Calu3 (cell line): ENCODE data around the gene ELMO1. TPM values are rescaled to one million over a fixed set of nuclear protein-coding genes. Genes with fewer than 3 reads are reported as not detected.

Experiments used
- BruUV-seq: library from RNA; stranded (reverse); fragments of 400-500 nt; replicated peaks from 2 replicates; lab custom pipeline; 2021; lab: Mats Ljungman, UMichigan
- CTCF ChIA-PET: fragments of 300-600 bp; sonication (Branson Sonifier 250); formaldehyde crosslinking; loops from one replicate; lab custom pipeline; 2022; ENCODE audit warnings: antibody characterized with exemption; lab: Charles Lee
- DNase-seq: peaks from one replicate; pipeline ENCODE4 v3.0.0; 2022
- H3K27ac Mint-ChIP-seq: one replicate; pipeline ENCODE4 v1.8.0; 2022; ENCODE audit warnings: mixed read lengths; ENCODE audit not compliant: unreplicated experiment
- H3K27me3 Mint-ChIP-seq: one replicate; pipeline ENCODE4 v1.8.0; 2022; ENCODE audit warnings: mixed read lengths; ENCODE audit not compliant: unreplicated experiment
- H3K36me3 Mint-ChIP-seq: one replicate; pipeline ENCODE4 v1.8.0; 2022; ENCODE audit warnings: mild to moderate bottlenecking, moderate library complexity, mixed read lengths; ENCODE audit not compliant: insufficient read depth, unreplicated experiment
- H3K4me1 Mint-ChIP-seq: one replicate; pipeline ENCODE4 v1.8.0; 2022; ENCODE audit warnings: mild to moderate bottlenecking, low read depth, mixed read lengths; ENCODE audit not compliant: unreplicated experiment
- H3K4me3 Mint-ChIP-seq: one replicate; pipeline ENCODE4 v1.8.0; 2022; ENCODE audit warnings: mild to moderate bottlenecking, low read depth, moderate library complexity, mixed read lengths; ENCODE audit not compliant: unreplicated experiment
- H3K9me3 Mint-ChIP-seq: one replicate; pipeline ENCODE4 v1.8.0; 2022; ENCODE audit warnings: low read depth, mixed read lengths; ENCODE audit not compliant: unreplicated experiment
- intact Hi-C: fragments of 100-400 bp; cut with micrococcal nuclease; formaldehyde crosslinking; loops from one replicate; pipeline ENCODE4 v1.10.0; 2022; ENCODE audit not compliant: unreplicated experiment
- total RNA-seq: library from RNA; stranded (reverse); gene quantifications from 2 replicates; pipeline ENCODE4 v1.2.3, GENCODE V29; 2022
- TF ChIP-seq, protein P1 (sequence below): fragments of 200-600 bp; IDR thresholded peaks from one replicate; pipeline ENCODE4 v1.8.0; 2022; ENCODE audit warnings: antibody characterized with exemption; ENCODE audit not compliant: unreplicated experiment

The ELMO1 gene
- total RNA-seq, 1 experiment from 2014 or later, result not detected

DNA sequence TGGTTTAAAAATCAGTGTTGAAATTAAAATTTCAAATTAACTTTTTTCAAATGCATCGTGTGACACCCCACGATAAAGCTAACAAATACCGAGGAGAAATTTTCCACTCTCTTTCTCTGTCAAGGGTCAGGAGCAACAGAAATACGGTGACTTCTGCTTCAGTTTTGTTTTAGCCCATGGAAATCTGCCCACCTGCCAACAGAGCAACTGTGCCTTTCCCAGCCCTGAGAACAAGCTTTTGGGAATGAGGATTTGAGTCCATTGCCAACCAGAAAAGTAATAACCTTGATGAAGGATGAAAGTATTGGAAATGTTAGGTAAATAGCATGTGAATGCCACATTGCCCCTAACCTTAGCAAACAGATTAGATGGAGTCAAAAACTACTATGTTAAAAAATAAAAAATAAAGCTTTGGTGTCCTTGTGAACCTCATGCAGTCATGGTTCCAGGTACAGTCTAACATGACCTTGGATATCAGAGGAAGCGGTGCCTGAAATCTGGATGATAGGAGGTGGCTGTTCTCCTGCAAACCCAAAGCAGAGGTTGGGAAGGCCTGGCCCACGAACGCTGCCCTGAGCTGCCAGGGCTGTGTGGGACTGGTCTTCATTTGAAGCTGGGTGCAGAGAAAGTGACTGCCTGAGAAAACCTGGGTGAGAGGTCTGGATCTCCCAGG lies 296.8 kb downstream of the ELMO1 start:
- no peak overlapping the region for H3K4me3 Mint-ChIP-seq
- CTCF ChIA-PET, result interaction anchor here (0.7 kb wide), 1 partner anchor 40 kb away, joined by 3 read pairs; no protein-coding TSS in a partner anchor
- DNase-seq, result no peak
- intact Hi-C loops, result no loop called here
- no TSS peak for BruUV-seq
- peaks cover 11% of the 10 kb centered on the region for H3K9me3 Mint-ChIP-seq
- H3K36me3 Mint-ChIP-seq, result no peaks in the 10 kb centered on the region
- TF ChIP-seq, protein P1, sequence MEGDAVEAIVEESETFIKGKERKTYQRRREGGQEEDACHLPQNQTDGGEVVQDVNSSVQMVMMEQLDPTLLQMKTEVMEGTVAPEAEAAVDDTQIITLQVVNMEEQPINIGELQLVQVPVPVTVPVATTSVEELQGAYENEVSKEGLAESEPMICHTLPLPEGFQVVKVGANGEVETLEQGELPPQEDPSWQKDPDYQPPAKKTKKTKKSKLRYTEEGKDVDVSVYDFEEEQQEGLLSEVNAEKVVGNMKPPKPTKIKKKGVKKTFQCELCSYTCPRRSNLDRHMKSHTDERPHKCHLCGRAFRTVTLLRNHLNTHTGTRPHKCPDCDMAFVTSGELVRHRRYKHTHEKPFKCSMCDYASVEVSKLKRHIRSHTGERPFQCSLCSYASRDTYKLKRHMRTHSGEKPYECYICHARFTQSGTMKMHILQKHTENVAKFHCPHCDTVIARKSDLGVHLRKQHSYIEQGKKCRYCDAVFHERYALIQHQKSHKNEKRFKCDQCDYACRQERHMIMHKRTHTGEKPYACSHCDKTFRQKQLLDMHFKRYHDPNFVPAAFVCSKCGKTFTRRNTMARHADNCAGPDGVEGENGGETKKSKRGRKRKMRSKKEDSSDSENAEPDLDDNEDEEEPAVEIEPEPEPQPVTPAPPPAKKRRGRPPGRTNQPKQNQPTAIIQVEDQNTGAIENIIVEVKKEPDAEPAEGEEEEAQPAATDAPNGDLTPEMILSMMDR, result no peak
- H3K4me1 Mint-ChIP-seq, result no peaks in the 10 kb centered on the region
- H3K27ac Mint-ChIP-seq, result no peak overlapping the region
- H3K27me3 Mint-ChIP-seq, result no peaks in the 10 kb centered on the region

DNA sequence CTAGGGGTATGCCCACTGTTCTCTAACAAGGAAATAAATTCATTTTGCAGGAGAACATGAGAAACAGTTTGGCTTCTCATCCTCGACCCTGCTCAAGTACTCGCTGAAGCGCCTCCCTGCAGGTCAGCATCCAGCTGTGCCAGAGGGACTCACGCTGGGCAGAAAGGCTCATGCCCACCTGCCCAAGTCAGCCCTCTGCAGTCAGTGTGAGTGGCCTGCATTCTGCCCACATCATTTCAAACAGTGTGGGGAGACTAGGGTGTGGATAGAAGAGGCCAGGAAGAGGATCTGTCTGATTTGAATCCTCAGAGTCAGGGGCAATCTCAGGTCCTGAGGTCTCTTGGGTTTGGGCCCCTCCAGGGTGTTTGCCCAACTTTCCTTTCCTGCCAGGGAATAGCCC lies 297.8 kb downstream of the ELMO1 start:
- Mint-ChIP-seq H3K4me3 (no peak overlapping the region), H3K4me1 (no peaks in the 10 kb centered on the region), H3K9me3 (peaks cover 11% of the 10 kb centered on the region), H3K27ac (no peak overlapping the region), H3K36me3 (no peaks in the 10 kb centered on the region), H3K27me3 (no peaks in the 10 kb centered on the region)
- CTCF ChIA-PET, result no interaction called here
- no peak for DNase-seq
- BruUV-seq, result no TSS peak
- intact Hi-C loops, result no loop called here
- TF ChIP-seq, protein P1, result no peak

DNA sequence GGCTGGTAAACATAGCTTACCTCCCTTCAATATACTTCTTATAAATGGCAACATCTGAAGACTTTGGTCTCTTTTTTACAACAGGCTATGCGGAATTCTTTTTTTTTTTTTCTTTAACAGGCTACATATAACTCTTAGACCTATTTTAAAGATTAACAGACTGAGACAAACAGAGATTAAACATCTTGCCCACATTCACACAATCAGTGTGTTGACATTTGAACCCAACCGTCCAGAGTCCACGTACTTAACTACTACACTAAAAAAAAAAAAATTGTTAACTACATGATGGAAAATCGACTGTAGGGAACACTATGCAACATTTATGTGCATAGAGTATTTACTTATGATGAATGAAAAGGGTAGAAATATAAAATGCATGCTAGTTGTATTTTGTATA lies 298.5 kb downstream of the ELMO1 start:
- TF ChIP-seq, protein P1, result no peak
- intact Hi-C loops, result no loop called here
- BruUV-seq, result no TSS peak
- no peak for DNase-seq
- CTCF ChIA-PET, result no interaction called here
- H3K4me3 Mint-ChIP-seq, result no peak overlapping the region
- peaks cover 10% of the 10 kb centered on the region for H3K9me3 Mint-ChIP-seq
- H3K27me3 Mint-ChIP-seq, result no peaks in the 10 kb centered on the region
- no peaks in the 10 kb centered on the region for H3K36me3 Mint-ChIP-seq
- H3K27ac Mint-ChIP-seq, result no peak overlapping the region
- no peaks in the 10 kb centered on the region for H3K4me1 Mint-ChIP-seq

DNA sequence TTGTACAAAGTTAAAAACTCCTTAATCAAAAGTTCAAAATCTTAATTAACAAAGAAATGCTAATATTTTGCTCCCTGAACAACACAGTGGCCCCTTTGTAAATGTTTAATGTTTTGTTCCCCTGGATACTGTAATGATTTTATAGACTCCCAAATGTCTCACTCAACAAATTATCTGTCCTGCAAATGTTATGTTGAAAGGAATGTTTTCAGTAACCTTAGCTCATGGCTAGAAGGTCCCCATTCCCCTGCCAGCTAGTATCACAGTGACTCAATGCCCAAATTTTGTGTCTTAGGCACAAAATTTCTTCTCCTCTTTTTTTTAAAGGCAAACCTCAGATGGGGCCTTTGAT lies 298.9 kb downstream of the ELMO1 start:
- intact Hi-C loops, result no loop called here
- H3K4me1 Mint-ChIP-seq, result no peaks in the 10 kb centered on the region
- TF ChIP-seq, protein P1, result no peak
- H3K27ac Mint-ChIP-seq, result no peak overlapping the region
- BruUV-seq, result no TSS peak
- H3K27me3 Mint-ChIP-seq, result no peaks in the 10 kb centered on the region
- H3K9me3 Mint-ChIP-seq, result peaks cover 8% of the 10 kb centered on the region
- no peak overlapping the region for H3K4me3 Mint-ChIP-seq
- DNase-seq, result no peak
- no peaks in the 10 kb centered on the region for H3K36me3 Mint-ChIP-seq
- CTCF ChIA-PET, result no interaction called here
